ENCODE data around the gene PRMT5.

DNA sequence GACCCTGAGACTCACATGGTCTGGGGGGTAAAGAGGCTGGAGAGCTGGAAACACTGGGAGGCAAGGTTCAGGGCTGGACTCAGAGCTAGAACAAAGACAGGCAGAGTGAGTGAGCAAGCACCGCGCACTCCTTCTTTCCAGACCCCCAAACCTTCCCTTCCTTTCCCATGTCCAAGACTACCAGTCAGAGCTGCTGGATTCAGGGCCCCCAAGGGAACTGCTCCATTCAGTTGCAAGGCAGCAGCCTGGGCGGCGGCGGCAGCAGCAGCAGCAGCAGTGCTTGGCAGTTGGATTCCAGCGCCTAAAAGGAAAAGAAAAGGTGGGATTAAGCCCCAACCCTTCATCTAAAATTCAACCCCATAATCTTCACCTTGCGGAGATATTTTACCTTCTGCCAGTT is 27.4 kb downstream of the PRMT5 start:
- TF ChIP-seq, protein P1, sequence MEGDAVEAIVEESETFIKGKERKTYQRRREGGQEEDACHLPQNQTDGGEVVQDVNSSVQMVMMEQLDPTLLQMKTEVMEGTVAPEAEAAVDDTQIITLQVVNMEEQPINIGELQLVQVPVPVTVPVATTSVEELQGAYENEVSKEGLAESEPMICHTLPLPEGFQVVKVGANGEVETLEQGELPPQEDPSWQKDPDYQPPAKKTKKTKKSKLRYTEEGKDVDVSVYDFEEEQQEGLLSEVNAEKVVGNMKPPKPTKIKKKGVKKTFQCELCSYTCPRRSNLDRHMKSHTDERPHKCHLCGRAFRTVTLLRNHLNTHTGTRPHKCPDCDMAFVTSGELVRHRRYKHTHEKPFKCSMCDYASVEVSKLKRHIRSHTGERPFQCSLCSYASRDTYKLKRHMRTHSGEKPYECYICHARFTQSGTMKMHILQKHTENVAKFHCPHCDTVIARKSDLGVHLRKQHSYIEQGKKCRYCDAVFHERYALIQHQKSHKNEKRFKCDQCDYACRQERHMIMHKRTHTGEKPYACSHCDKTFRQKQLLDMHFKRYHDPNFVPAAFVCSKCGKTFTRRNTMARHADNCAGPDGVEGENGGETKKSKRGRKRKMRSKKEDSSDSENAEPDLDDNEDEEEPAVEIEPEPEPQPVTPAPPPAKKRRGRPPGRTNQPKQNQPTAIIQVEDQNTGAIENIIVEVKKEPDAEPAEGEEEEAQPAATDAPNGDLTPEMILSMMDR (conservative IDR thresholded peaks at IDR 0.05; ENCODE audit: low read depth, low read length): no peak
- no peak for TF ChIP-seq EZH2 (IDR thresholded peaks at IDR 0.05; ENCODE audit: low read length, unreplicated experiment)
